RWPE2 (cell line): Measurements from ENCODE around the gene OAS3.

Experiments used
- ATAC-seq: fragments of 200-7000 bp; cut with Tn5 transposase; 3 replicates; pipeline ENCODE4 v1.9.1; 2021; ENCODE audit warnings: low read depth
- DNase-seq: peaks from one replicate; pipeline ENCODE4 v3.0.0-alpha.2; 2020; ENCODE audit warnings: low spot score
- H3K27ac ChIP-seq: fragments of 450-650 bp; 2 replicates; pipeline ENCODE4 v1.5.1; 2017; ENCODE audit warnings: mild to moderate bottlenecking; ENCODE audit not compliant: poor library complexity, severe bottlenecking
- H3K27me3 ChIP-seq: fragments of 250-450 bp; sonication (Bioruptor Pico); 2 replicates; pipeline ENCODE4 v1.5.1; 2021; ENCODE audit warnings: mild to moderate bottlenecking, moderate library complexity; ENCODE audit not compliant: insufficient read depth, poor library complexity, severe bottlenecking
- H3K36me3 ChIP-seq: fragments of 250-450 bp; sonication (Bioruptor Pico); 2 replicates; pipeline ENCODE4 v1.5.1; 2020; ENCODE audit warnings: low read depth, mild to moderate bottlenecking, moderate library complexity
- H3K4me1 ChIP-seq: fragments of 250-450 bp; sonication (Bioruptor Pico); 2 replicates; pipeline ENCODE4 v1.5.1; 2021; ENCODE audit warnings: mild to moderate bottlenecking, moderate library complexity; ENCODE audit not compliant: insufficient read depth, poor library complexity, severe bottlenecking
- H3K4me3 ChIP-seq: fragments of 250-450 bp; sonication (Bioruptor Pico); 2 replicates; pipeline ENCODE4 v1.5.1; 2021; ENCODE audit warnings: mild to moderate bottlenecking, moderate library complexity; ENCODE audit not compliant: severe bottlenecking
- H3K9me3 ChIP-seq: fragments of 250-450 bp; sonication (Bioruptor Pico); 2 replicates; pipeline ENCODE4 v1.5.1; 2021; ENCODE audit warnings: mild to moderate bottlenecking, moderate library complexity; ENCODE audit not compliant: severe bottlenecking
- CTCF ChIP-seq: fragments of 450-650 bp; IDR thresholded peaks from one replicate; pipeline ENCODE4 v1.5.1; 2017; ENCODE audit warnings: mild to moderate bottlenecking, moderate library complexity; ENCODE audit not compliant: poor library complexity, severe bottlenecking

OAS3 gene

GRCh38 chr12:112905451-112906089, 32.7 kb upstream of the OAS3 start:
- Histone ChIP-seq H3K4me3 (no peak overlapping the region), H3K27ac (peak overlapping the region; percentile 30)

GRCh38 chr12:112906712-112907414, 31.4 kb upstream of the OAS3 start, which contains the start of gene OAS1:
TSS of gene OAS1 (plus strand) at chr12:112906962. CDS start at chr12:112907040, 78 bp downstream.
- Histone ChIP-seq H3K36me3 (no peaks in the 10 kb centered on the region), H3K27me3 (no peaks in the 10 kb centered on the region), H3K9me3 (no peaks in the 10 kb centered on the region), H3K4me3 (peak within 1 kb of the TSS; percentile 13), H3K4me1 (peaks cover 27% of the 10 kb centered on the region), H3K27ac (peak within 1 kb of the TSS; percentile 23)
- no peak for TF ChIP-seq CTCF
- DNase-seq (no peak), ATAC-seq (peak; percentile 77)

More at GRCh38 chr12:112905451-112906089, 32.7 kb upstream of the OAS3 start:
- no peak for TF ChIP-seq CTCF
- DNase-seq (no peak), ATAC-seq (no peak)
- Histone ChIP-seq H3K36me3 (no peaks in the 10 kb centered on the region), H3K27me3 (no peaks in the 10 kb centered on the region), H3K4me1 (peaks cover 27% of the 10 kb centered on the region), H3K9me3 (no peaks in the 10 kb centered on the region)

GRCh38 chr12:112907415-112908157, 30.7 kb upstream of the OAS3 start:
- no peaks in the 10 kb centered on the region for H3K9me3 ChIP-seq
- H3K27me3 ChIP-seq, result no peaks in the 10 kb centered on the region
- H3K4me3 ChIP-seq, result no peak overlapping the region
- peak overlapping the region; percentile 23 for H3K27ac ChIP-seq
- no peaks in the 10 kb centered on the region for H3K36me3 ChIP-seq
- H3K4me1 ChIP-seq, result peaks cover 27% of the 10 kb centered on the region
- DNase-seq, result no peak
- TF ChIP-seq CTCF, result no peak
- no peak for ATAC-seq

GRCh38 chr12:112908548-112908947, 29.7 kb upstream of the OAS3 start:
- ATAC-seq, result no peak
- TF ChIP-seq CTCF, result no peak
- H3K27ac ChIP-seq, result no peak overlapping the region
- H3K4me1 ChIP-seq, result peaks cover 25% of the 10 kb centered on the region
- no peak overlapping the region for H3K4me3 ChIP-seq
- no peaks in the 10 kb centered on the region for H3K27me3 ChIP-seq
- DNase-seq, result no peak
- peaks cover 6% of the 10 kb centered on the region for H3K9me3 ChIP-seq
- 0 out of 2 replicates have a peak, but pooled peaks cover 2% of the 10 kb centered on the region for H3K36me3 ChIP-seq
